HG02870 (cell line): ENCODE measurements around the gene NTNG2.
"Not testable (repeated sequence)": the region's sequence is repeated elsewhere in the genome, so short reads cannot be mapped to it uniquely, and the experiment has no call there.

ENCODE experiments used
- ATAC-seq: cut with Tn5 transposase; IDR thresholded peaks from one replicate; pipeline ENCODE4 v1.9.1; 2021; ENCODE audit warnings: mild to moderate bottlenecking, moderate library complexity; ENCODE audit not compliant: unreplicated experiment

Gene NTNG2

GRCh38 chr9:132247942-132248341 is 86.1 kb downstream of the NTNG2 start:
- no peak for ATAC-seq

DNA sequence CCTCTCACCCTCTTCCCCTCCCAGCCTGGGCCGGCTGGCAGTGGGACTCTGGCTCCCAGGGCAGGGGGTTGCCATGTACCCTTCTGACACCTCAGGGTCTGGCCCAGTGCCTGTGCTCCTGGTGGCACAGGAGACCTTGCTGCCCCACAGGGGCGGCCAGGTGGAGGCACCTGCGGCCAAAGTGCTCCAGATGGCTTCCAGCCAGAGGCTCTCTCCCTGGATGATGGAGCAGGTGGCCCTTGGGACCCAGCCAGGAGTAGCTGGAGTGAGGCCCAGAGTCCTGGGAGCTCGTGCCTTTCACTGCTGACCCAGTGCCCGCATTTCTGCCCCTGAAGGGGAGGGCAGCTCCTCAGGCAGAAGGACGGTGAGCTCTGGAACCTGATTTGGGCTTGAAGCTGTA is 87.3 kb downstream of the NTNG2 start:
- ATAC-seq: no peak

GRCh38 chr9:132249690-132250089 is 87.8 kb downstream of the NTNG2 start:
- ATAC-seq: no peak

DNA sequence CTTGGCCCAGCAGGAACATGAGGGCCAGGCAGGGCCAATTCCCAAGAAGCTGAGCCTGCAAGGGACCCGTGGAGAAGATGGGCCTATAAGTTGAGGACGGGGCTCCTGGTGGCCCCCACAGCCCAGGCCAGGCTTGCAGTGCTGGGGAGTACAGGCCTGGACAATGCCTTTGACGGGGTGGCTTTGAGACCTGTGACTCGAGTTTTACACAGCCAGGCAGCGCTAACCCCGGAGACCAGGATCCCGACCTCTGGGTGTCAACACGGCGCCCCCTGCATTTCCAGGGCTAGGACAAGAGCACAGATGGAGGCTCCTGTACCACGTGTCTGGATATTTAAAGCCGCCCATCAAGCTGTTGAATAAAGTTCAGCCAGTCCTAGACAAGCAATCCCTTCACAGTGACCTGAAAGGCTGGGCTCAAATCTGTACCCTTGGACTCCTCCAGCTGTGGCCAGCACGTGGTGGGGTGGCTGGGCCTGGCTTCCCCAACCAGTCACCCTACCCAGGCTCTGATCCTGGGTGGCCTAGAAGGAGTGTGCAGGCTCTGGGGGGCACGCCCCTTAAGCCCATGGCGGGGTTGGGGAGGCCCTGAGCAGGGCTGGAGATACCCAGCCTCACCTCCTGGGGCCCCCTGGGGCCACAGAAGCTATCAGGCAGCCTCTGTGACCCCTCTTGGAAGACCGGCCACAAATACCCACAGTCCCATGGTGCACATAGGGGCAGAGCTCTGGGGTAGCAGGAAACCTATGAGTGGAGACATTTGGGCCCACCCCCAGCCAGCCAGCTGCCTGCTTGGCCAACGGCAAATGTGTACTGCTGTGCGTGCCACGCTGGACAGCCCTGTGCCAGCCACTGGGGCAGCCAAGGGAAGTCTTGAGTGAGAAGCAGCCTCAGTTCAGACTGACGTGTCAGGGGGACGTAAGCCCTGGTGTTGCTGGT is 88.7 kb downstream of the NTNG2 start:
- ATAC-seq: no peak

DNA sequence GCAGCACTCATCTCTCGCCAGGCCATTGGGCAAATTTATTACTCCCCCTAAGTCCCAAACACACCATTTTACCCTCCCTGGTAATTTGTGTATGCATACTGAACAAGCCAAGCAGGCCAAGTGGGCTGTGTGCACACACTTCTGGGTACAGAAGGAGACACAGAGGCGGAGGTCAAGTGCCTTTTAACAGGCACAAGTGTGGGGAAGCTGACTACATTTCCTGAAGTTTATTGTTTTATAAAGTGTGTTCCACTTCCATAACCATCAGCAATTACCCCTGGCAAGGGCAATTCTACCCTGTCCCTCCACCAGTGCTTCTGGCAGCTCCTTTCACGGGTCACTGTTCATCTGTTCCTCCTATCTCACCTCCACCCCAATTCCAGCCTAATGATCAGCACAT is 99.0 kb downstream of the NTNG2 start:
- no peak for ATAC-seq

DNA sequence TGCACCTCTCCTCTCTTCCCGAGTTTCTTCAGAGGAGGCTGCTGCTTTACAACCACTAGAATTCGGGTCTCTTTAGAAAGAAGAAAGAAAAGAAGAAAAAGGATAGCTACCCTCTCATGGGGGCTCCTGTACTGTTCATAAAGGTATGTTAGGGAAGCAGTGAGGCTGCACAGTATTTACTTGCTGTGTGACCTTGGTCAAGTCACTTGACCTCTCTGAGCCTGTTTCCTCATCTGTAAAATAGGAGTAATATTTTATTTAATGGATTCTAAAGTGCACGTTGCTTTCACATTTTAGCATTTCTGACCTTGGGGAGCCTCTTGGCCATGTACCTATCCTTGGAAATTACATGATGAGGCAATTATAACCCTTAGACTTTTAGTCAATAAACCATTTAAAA is 104.2 kb downstream of the NTNG2 start:
- no peak for ATAC-seq

DNA sequence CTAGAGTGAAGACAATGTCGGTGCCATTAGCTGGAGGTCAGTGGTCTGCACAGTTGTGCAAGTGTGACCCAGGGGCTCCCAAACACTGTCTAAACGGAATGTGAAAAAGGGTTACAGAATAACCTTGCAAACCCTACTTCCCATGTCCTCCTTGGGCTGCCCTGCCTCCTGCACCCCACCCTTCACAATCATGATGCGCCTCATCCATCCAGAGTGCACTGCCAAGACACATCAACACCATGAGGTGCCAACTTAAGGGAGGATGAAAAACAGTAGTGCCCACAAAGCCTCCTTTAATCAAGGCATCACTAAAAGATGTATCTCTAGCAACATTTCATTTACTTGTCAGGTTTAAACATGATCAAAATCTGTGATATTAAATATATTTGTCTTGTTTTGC is 105.8 kb downstream of the NTNG2 start:
- ATAC-seq: no peak

GRCh38 chr9:132268725-132269352 is 107.0 kb downstream of the NTNG2 start:
- no peak for ATAC-seq

GRCh38 chr9:132269704-132270516 is 108.1 kb downstream of the NTNG2 start:
- ATAC-seq: not testable (repeated sequence)

- no peak for ATAC-seq
Observed at GRCh38 chr9:132274861-132275260, 113.0 kb downstream of the NTNG2 start.

GRCh38 chr9:132283165-132283564 is 121.3 kb downstream of the NTNG2 start:
- ATAC-seq: no peak

DNA sequence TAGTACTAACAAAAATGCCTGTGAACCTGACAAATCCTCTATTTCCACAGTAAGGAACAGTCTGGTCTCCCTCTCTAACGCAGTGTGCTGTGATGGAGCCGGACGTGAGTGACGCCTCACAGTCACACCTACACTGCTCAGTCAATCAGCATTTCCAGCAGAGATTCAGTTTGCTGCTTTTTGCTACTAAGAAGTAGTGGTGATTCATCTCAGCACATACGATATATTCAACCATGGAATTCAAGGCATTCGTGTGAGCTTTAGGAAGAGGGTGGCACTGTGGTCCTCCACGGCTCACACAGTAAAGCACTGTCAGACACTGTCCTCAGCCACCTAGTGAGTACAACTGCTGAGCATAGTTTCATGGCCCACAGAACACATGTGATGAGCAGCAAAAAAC is 122.0 kb downstream of the NTNG2 start:
- no peak for ATAC-seq

DNA sequence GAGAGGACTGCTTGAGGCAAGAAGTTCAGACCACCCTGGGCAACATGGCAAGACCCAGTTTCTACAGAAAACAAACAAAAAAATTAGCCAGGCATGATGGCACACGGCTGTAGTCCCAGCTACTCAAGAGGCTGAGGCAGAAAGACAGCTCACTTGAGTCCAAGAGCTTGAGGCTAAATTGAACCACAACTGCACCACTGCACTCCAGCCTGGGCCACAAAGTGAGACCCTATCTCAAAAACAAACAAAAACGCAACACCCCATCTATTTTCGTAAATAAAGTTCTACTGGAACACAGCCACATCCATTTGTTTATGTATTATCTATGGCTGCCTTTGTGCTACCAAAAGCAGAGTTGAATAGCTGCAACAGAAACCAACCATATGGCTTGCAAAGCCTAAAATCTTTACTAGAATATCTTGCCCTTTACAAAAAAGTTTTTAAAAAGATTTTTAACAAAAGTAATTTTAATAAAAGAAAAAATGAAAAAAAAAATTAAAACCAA is 125.5 kb downstream of the NTNG2 start:
- no peak for ATAC-seq

GRCh38 chr9:132288361-132288760 is 126.5 kb downstream of the NTNG2 start:
- no peak for ATAC-seq

GRCh38 chr9:132288966-132289365 is 127.1 kb downstream of the NTNG2 start:
- no peak for ATAC-seq

DNA sequence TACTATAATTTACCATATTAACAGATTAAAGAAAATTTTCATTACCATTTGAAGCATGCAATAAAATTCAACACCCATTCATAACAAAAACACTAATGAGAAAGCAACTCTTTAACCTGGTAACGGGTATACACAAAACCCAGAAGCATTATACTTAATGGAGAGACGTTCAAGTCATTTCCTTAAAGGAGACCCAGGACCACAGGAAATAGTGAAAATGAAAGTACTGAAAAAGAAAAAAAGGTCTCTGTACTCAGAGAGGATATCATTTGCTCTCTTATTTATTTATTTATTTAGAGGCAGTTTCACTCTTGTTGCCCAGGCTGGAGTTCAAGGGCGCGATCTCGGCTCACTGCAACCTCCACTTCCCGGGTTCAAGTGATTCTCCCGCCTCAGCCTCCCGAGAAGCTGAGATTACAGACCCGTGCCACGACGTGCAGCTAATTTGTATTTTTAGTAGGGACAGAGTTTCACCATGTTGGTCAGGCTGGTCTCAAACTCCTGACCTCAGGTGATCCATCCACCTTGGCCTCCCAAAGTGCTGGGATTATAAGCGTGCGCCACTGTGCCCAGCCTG is 131.4 kb downstream of the NTNG2 start:
- ATAC-seq: no peak
